HG03175 (cell line): ENCODE results near the gene MCTP2.

Experiments used
- ATAC-seq: cut with Tn5 transposase; IDR thresholded peaks from one replicate; pipeline ENCODE4 v1.9.1; 2021; ENCODE audit warnings: mild to moderate bottlenecking, moderate library complexity; ENCODE audit not compliant: unreplicated experiment

The MCTP2 gene

GRCh38 chr15:94293411-94294402 lies 62.3 kb downstream of the MCTP2 start:
- no peak for ATAC-seq

GRCh38 chr15:94294556-94294955 lies 63.2 kb downstream of the MCTP2 start:
- no peak for ATAC-seq

- no peak for ATAC-seq
These were observed 63.9 kb downstream of the MCTP2 start for GRCh38 chr15:94295275-94295674.

- no peak for ATAC-seq
These were observed 65.4 kb downstream of the MCTP2 start for GRCh38 chr15:94296717-94297116.

- ATAC-seq: peak; percentile 83
These were observed 66.2 kb downstream of the MCTP2 start for GRCh38 chr15:94297558-94297957.

DNA sequence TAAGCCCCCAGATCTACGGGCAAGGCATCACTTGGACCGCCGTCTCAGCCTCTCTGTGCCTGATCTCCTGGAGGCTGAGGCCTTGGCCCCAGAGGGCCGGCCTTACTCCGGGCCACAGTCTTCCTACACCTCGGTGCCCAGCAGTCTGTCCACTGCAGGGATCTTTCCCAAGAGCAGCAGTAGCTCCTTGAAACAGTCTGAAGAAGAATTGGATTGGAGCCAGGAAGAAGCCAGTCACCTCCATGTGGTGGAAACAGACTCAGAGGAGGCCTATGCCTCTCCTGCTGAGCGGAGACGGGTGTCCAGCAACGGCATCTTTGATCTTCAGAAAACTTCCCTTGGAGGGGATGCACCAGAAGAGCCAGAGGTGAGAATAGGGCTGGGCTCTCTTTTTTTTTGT lies 67.0 kb downstream of the MCTP2 start:
- no peak for ATAC-seq

GRCh38 chr15:94300612-94301011 lies 69.3 kb downstream of the MCTP2 start:
- no peak for ATAC-seq

DNA sequence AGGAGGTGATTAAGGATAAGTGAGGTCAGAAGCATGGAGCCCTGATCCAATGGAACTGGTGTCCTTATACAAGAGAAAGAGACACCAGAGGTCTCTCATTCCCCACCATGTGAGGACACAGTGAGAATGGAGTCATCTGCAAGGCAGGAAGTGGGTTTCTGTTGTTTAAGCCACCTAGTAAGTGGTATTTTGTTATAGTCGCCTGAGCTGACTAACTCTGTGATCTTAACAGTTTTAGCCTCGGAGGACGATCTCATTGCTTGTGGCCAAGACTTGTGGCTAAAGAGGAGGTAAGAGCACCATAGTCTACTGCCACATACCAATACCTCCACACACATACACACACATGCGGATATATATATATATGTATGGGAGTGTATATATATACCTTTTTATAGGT lies 73.8 kb downstream of the MCTP2 start:
- ATAC-seq: peak; percentile 51

DNA sequence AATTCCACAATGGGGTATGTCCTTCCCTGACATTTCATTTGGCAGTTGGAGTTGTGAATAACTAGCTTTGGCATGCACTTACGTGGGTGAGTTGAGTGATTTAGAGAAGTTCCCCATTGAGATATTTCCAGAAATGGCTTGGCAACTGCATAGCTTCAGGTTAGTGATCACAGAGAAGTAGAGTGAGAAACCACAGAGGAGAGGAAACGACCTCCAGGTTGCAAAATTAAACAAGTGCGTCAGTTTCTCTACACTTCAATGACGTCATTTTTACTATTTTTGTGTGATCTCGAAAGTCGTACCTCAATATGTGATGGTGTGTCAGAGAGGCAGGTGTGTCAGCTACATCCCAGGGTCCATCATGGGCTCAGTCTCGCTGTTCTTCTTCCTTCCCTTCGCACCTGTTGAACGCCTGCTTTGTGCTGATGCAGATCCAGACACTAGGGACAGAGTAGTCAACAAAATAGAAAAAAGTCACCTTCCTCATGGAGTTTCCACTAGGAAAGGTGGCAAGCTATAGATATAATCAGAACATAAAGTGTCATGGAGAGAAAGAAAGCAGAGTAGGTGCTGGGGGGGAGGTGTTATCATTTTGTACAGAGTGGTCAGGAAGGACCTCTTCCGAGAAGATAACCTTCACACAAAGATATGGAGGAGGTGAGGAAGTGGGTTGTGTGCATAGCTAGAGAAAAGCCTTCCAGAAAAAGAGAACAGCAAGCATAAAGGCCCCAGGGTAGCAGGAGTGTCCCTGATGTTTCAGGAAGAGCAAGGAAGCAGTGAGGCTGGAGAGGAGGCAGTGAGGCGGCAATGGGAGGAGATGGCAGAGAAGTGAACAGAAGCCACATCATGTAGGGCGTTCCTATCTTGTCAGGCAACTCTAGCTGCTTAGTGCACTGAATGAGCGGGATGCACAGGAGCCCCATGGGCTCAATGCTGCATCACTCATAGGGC lies 75.6 kb downstream of the MCTP2 start:
- peak; percentile 90 for ATAC-seq

DNA sequence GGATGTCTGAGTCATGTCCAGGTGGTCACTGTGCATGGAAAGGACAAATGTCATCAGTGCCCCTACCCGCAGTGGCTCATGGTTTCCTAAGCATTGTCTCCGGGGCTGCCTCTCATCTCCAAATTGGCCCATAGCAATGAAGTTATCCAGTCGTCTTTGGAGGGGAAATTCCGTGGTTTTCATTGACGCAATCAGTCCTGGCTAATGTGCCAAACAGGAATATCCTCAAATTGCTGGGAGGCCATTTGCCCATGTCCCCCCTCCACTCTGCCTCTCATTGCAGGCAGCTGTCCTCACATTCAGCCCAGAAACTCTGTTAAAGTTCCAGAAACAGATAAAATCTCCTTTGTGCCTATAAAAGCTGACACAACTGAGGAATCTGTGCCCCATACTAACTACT lies 81.6 kb downstream of the MCTP2 start:
- ATAC-seq: no peak

GRCh38 chr15:94314639-94315038 lies 83.3 kb downstream of the MCTP2 start:
- no peak for ATAC-seq

GRCh38 chr15:94317211-94317610 lies 85.8 kb downstream of the MCTP2 start:
- ATAC-seq: no peak

DNA sequence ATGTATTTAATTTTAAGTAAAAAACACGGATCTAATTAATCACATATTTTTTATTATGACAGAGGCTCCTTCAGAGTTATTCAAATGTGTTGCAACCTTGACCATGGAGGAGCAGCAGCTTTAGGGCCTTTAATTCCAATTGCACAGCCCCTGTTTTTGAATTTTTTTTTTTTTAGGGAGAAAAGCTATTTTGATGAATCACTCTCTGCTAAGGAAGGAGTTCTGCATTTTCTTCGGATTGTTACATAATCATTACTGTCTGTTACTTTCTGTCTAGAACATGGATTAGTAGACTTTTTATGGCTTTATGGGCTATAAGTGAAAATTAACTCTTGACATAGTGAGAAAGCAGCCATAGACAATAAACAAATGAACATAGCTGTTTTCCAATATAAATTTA lies 90.8 kb downstream of the MCTP2 start:
- no peak for ATAC-seq

DNA sequence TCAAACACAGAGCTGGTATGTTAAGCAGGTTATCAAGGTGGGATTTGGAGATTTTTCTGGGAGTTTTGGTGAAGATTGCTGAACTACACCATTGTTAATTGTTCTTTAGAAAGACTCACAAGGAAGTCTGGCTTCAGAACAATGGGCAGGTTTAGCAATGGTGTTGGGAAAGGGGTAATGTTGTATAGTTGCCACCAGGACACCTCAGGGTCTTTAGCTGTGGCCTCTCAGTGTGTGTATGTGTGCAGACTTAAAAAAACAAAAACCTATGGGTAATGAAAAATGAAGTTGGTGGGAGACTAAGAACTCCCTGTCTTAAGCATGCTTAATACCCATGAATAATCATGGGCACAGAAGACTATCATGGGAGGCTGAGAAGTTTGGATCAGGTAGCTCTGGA lies 91.7 kb downstream of the MCTP2 start:
- ATAC-seq: no peak

GRCh38 chr15:94324117-94324826 lies 92.9 kb downstream of the MCTP2 start:
- ATAC-seq: peak; percentile 77

DNA sequence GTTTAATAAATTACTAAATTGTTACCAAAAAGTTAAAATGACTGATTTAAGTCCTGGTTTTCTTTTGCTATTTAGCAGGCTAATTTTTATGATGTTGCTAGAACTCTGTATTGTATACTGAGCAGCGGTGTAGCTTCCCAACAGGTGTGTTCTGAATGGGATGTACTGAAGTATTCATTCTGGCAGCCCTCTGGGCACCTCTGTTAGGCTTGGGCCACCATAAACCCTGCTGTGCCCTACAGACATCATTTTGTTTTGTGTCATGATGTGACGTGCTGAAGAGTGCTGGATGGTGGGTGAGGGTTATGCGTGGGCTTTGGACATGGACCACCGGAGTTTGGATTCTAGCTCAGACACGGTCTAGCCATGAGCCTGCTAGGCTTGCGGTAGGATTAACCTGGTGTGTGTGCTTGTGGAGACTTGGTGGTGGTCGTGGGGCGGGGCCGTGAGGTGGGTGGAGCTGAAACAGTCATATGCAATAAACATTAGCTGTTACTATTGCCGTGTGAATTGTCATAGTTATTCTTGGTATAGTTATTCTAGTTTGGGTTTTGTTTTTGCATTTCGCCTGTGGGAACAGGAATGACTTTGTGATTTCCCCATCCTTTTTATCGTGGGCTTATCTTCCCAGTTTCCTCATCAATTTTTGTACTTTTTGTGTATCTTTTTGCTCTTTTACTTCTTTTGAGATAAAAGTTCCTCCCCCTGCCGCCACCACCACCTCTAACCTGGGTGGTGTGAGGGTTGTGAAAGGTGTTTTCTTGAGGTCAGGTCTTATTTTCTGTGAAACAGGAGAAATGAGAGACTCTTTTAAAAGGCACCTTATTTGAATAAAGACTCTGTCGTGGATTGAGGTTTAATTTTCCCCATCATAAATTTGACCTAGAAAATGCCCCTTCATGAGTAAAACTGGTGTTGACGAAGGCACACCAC lies 93.7 kb downstream of the MCTP2 start:
- no peak for ATAC-seq

DNA sequence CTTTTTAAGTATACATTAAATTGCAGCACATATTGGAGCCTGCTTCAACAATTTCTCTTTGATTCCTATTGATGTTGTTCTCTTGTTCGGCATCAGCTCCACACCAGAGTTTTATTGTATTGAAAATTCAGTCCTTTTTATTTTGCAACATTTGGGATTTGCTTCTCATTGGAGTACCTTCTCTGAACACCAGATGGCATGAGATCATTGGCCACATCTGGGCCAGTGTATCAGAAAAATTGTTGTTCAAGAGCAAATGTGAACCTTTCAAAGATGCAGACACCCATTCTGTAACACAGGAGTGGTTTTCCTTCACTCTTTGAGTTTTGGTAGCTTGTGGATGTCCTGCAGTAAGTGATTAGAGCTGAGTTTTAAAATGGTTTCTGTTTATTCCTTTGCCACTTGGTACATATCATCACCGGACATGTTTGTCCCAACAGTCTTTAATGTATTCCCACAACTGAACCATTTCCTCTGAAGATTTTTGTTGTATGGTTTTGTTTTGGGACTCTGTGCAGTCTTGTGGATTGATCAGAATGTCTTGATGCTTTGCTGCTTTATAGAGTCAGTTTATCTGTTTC lies 96.1 kb downstream of the MCTP2 start:
- ATAC-seq: peak; percentile 47

GRCh38 chr15:94331731-94332130 lies 100.4 kb downstream of the MCTP2 start:
- no peak for ATAC-seq

DNA sequence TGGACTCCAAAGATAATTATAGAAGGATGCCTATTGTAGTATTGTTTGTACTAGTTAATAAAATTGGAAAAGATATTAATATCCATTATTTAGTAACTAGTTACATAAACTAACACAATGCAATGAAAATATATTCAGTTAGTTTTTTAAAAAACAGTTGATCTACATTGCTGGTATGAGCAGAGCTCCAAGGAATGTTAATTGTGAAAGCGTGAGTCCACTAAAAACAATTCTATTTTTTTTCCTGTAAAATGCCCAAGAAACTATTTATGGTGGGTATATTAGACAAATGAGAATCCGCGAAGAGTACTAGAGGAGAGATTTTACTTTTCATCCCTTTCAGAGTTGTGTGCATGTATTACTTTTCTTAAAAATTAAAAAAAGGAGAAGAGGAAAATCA lies 104.3 kb downstream of the MCTP2 start:
- no peak for ATAC-seq
